Measurements from ENCODE around the gene ATP2B2. TPM values are rescaled to one million over a fixed set of nuclear protein-coding genes. Genes with fewer than 3 reads are reported as not detected.

Gene ATP2B2
- total and polyA plus RNA-seq, 7 donors, result 0.08 to 6.5 (median 0.77) TPM

DNA sequence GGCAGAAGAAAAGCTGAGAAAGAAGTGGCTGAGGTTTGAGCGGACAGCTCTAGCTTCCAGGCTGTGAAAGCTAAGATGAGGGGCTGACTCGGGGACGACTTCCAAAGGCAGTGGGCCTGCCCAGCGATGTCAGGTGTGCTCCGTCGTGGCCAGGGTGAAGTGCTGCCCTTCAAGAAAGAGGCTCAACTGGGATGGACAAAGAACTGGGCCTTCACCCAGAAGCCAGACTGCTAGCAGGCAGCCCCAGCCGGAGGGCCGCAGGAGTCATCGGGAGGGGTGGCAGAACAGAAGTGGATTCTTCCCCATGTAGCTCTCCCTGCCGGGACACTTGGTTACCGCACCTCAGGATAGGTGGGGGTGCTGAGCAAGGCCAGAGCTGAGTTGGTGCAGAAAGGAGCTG, 171.3 kb downstream of the ATP2B2 start:
- TF ChIP-seq, protein P1, sequence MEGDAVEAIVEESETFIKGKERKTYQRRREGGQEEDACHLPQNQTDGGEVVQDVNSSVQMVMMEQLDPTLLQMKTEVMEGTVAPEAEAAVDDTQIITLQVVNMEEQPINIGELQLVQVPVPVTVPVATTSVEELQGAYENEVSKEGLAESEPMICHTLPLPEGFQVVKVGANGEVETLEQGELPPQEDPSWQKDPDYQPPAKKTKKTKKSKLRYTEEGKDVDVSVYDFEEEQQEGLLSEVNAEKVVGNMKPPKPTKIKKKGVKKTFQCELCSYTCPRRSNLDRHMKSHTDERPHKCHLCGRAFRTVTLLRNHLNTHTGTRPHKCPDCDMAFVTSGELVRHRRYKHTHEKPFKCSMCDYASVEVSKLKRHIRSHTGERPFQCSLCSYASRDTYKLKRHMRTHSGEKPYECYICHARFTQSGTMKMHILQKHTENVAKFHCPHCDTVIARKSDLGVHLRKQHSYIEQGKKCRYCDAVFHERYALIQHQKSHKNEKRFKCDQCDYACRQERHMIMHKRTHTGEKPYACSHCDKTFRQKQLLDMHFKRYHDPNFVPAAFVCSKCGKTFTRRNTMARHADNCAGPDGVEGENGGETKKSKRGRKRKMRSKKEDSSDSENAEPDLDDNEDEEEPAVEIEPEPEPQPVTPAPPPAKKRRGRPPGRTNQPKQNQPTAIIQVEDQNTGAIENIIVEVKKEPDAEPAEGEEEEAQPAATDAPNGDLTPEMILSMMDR (IDR thresholded peaks at IDR 0.05), result no peak
- Histone ChIP-seq H3K27me3 (ENCODE audit: insufficient read depth in 3 of 3, low read length in 2 of 3) (no peaks in the 10 kb centered on the region), H3K36me3 (ENCODE audit: insufficient read depth in 1 of 2, low read depth in 1 of 2) (no peaks in the 10 kb centered on the region), H3K9me3 (no peaks in the 10 kb centered on the region), H3K27ac (peak overlapping the region; percentile 87), H3K4me1 (peaks cover 19% of the 10 kb centered on the region), H3K4me3 (peak overlapping the region; percentile 11)
- WGBS, 3 donors, result 36 to 74% (median 39%) methylated on average over 11 of the region's 11 CpGs
- intact Hi-C loops (cut with DNase I), result no loop called here
- DNase-seq (no peak), ATAC-seq (peak in 1 of 4 donors; percentile 52)

DNA sequence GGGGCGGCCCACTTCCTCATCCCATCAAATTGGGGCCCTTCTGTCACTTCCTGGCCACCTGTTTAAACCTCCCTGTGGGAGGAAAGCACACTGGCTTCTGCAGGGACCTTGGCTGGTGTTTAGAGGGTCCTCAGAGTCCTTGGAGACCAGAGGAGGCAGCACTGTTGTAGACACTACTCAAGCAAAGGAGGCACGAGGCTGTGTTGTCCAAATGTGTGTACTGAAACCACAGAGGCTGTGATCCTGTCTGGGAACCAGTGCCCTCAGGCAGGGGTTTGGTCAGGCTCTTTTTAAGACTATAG, 172.1 kb downstream of the ATP2B2 start:
- 64 to 66% (median 64%) methylated on average over 2 of the region's 2 CpGs for WGBS, 3 donors
- ATAC-seq, result no peak

DNA sequence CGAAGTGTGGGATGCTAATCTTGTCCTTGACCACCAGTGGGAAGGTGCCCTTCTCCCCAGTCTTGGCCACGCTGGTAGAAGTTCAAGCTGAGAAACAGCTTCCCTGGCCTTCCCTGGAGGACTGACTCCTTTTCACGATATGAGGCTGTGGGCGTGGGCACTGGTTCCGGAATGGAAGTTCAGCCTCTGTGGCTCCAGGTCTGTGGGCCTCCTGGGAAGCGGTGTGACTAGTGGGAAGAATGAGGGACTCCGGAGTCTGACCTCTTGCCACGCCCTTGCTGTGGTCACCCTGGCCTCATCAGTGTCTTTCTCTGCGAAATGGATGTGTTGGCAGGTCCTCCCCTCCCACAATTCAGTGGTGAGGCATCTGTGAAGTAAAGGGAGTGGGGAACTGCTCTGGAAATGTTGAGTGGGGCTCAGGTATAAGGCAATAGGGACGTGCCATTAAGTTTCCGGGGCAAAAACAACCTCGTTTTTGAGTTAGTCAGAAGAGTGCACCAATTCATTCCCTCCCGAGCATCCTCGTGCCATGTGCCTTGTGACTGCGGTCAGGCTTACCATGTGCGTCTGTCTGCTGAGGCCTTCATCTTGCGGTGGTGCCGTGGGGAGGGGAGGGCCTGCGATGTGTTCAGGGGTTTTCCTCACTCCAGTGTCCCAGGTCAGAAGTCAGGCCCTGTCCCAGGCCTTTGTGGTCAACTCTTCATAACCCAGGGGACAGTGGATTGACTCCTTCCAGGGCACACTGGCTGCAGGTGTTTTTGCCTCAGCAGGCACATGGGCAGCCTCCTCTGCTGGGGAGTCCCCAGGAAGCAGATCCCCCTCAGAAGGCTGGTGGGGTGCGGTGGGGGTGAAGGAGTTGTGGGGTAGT, 172.7 kb downstream of the ATP2B2 start:
- Histone ChIP-seq H3K27me3 (ENCODE audit: insufficient read depth in 3 of 3, low read length in 2 of 3) (no peaks in the 10 kb centered on the region), H3K27ac (no peak overlapping the region), H3K36me3 (ENCODE audit: insufficient read depth in 1 of 2, low read depth in 1 of 2) (no peaks in the 10 kb centered on the region), H3K9me3 (no peaks in the 10 kb centered on the region), H3K4me3 (no peak overlapping the region), H3K4me1 (peaks cover 19% of the 10 kb centered on the region)
- DNase-seq, result peak in 1 of 2 donors; percentile 11
- intact Hi-C loops (cut with DNase I), result no loop called here
- 90 to 91% (median 90%) methylated on average over 20 of the region's 20 CpGs for WGBS, 3 donors
- no peak for ATAC-seq
- TF ChIP-seq, protein P1 (IDR thresholded peaks at IDR 0.05), result no peak

More for the DNA sequence above, 172.1 kb downstream of the ATP2B2 start:
- Histone ChIP-seq H3K4me3 (no peak overlapping the region), H3K36me3 (ENCODE audit: insufficient read depth in 1 of 2, low read depth in 1 of 2) (no peaks in the 10 kb centered on the region), H3K27ac (peak overlapping the region; percentile 87), H3K9me3 (no peaks in the 10 kb centered on the region), H3K27me3 (ENCODE audit: insufficient read depth in 3 of 3, low read length in 2 of 3) (no peaks in the 10 kb centered on the region), H3K4me1 (peaks cover 19% of the 10 kb centered on the region)
- TF ChIP-seq, protein P1 (IDR thresholded peaks at IDR 0.05), result no peak
- no peak for DNase-seq
- intact Hi-C loops (cut with DNase I), result no loop called here

DNA sequence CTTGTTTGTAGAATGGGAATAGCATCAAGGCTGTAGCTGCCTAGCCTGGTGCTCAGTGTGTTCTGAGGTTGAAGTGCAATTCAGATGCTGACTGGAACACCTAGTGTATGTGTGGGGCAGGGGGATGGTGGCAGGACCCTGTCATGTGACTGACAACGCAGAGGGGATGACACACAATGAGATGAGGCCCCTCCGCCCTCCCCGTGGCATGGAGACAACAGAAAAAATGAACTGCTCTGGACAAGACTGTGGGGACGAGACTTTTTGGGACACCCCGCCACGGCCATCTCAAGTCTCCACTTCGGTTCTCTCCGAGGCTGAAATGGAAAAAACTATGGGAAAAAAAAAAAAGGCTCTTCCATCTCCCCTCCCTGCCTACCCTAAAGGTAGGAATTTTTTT, 174.1 kb downstream of the ATP2B2 start:
- Histone ChIP-seq H3K4me1 (peaks cover 19% of the 10 kb centered on the region), H3K36me3 (ENCODE audit: insufficient read depth in 1 of 2, low read depth in 1 of 2) (no peaks in the 10 kb centered on the region), H3K27ac (no peak overlapping the region), H3K4me3 (no peak overlapping the region), H3K9me3 (no peaks in the 10 kb centered on the region), H3K27me3 (ENCODE audit: insufficient read depth in 3 of 3, low read length in 2 of 3) (no peaks in the 10 kb centered on the region)
- WGBS, 3 donors, result 81 to 84% (median 82%) methylated on average over 8 of the region's 8 CpGs
- intact Hi-C loops (cut with DNase I), result no loop called here
- peak in 1 of 2 donors; percentile 14 for DNase-seq
- TF ChIP-seq, protein P1 (IDR thresholded peaks at IDR 0.05), result no peak
- no peak for ATAC-seq

All from psoas muscle (tissue), 8 donors.